ENCODE data around the gene ISCA1.

- TF ChIP-seq PATZ1 (CRISPR knock-in tag; IDR thresholded peaks at IDR 0.05; ENCODE audit: borderline replicate concordance) (no peak), RARB (CRISPR knock-in tag; IDR thresholded peaks at IDR 0.05) (no peak), ARNTL (CRISPR knock-in tag; IDR thresholded peaks at IDR 0.05; ENCODE audit: borderline replicate concordance, low read depth) (no peak), CSDC2 (CRISPR knock-in tag; IDR thresholded peaks at IDR 0.05) (no peak), SNAI2 (CRISPR knock-in tag; IDR thresholded peaks at IDR 0.05) (no peak), ZNF70 (CRISPR knock-in tag; IDR thresholded peaks at IDR 0.05) (no peak), ZNF565 (CRISPR knock-in tag; conservative IDR thresholded peaks at IDR 0.05; ENCODE audit: low read depth) (no peak), ZFP30 (CRISPR knock-in tag; IDR thresholded peaks at IDR 0.05) (no peak), CREB5 (CRISPR knock-in tag; IDR thresholded peaks at IDR 0.05; ENCODE audit: low read depth) (no peak), PPARA (CRISPR knock-in tag; IDR thresholded peaks at IDR 0.05; ENCODE audit: borderline replicate concordance) (no peak), ZC3H10 (CRISPR knock-in tag; IDR thresholded peaks at IDR 0.05) (no peak), TCF4 (CRISPR knock-in tag; IDR thresholded peaks at IDR 0.05; ENCODE audit: borderline replicate concordance) (no peak), CSRNP3 (CRISPR knock-in tag; IDR thresholded peaks at IDR 0.05) (no peak), ISL1 (CRISPR knock-in tag; IDR thresholded peaks at IDR 0.05) (no peak)
Measured at GRCh38 chr9:86262492-86262891, 19.8 kb downstream of the ISCA1 start.

Measured in SK-N-SH treated with all-trans-retinoic acid at 6 μM for 48 hours (cell line).